Upper lobe of left lung (tissue), 4 donors: ENCODE data around the gene MYO3B.

Experiments
- EP300 ChIP-seq, 4 donors: sonication (generic); formaldehyde crosslinking; IDR thresholded peaks; one replicate each; pipeline ENCODE4 v1.5.1; 2017; ENCODE audit warnings: antibody characterized with exemption in 4 of 4, control low read depth in 2 of 4
- POLR2A ChIP-seq, 4 donors: fragments of 450-650 bp; IDR thresholded peaks; one replicate each; pipeline ENCODE4 v1.5.1; 2016 to 2017; ENCODE audit warnings: antibody characterized with exemption in 4 of 4, mild to moderate bottlenecking in 2 of 4
- POLR2AphosphoS5 ChIP-seq, 2 donors: sonication (generic); formaldehyde crosslinking; IDR thresholded peaks; one replicate each; pipeline ENCODE4 v1.5.1; 2017; ENCODE audit warnings: antibody characterized with exemption in 2 of 2
- TF ChIP-seq, protein P1 (sequence below), 6 experiments: fragments of 450-650 bp in 4 of 6; fragments of 200-600 bp in 2 of 6; sonication (generic) in 2 of 6; IDR thresholded peaks; one replicate each; pipeline ENCODE4 v1.5.1; 2016 to 2019; ENCODE audit warnings: antibody characterized with exemption in 6 of 6

DNA sequence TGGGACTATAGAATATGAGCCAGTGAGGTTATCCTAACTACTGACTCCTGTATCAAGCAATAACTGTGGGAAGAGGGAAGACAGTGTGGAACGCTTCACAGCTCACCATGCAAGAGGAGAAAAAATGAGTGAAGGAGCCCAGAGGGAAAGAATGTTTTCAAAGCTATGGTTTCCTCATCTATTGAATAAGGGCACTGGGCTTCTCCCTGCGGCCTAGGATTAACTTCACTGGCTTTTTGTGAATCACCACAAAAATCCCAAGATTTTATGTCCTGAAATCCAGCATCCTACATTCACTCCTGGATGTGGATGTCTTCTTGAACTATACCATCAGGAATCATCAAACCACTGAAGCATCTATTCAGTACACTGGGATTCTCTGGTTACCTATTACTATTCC, 492.7 kb downstream of the MYO3B start:
- TF ChIP-seq, protein P1, sequence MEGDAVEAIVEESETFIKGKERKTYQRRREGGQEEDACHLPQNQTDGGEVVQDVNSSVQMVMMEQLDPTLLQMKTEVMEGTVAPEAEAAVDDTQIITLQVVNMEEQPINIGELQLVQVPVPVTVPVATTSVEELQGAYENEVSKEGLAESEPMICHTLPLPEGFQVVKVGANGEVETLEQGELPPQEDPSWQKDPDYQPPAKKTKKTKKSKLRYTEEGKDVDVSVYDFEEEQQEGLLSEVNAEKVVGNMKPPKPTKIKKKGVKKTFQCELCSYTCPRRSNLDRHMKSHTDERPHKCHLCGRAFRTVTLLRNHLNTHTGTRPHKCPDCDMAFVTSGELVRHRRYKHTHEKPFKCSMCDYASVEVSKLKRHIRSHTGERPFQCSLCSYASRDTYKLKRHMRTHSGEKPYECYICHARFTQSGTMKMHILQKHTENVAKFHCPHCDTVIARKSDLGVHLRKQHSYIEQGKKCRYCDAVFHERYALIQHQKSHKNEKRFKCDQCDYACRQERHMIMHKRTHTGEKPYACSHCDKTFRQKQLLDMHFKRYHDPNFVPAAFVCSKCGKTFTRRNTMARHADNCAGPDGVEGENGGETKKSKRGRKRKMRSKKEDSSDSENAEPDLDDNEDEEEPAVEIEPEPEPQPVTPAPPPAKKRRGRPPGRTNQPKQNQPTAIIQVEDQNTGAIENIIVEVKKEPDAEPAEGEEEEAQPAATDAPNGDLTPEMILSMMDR (IDR thresholded peaks at IDR 0.05), result no peak
- TF ChIP-seq POLR2AphosphoS5 (IDR thresholded peaks at IDR 0.05) (no peak), EP300 (IDR thresholded peaks at IDR 0.05) (no peak), POLR2A (IDR thresholded peaks at IDR 0.05) (no peak)
